HL-60 (cell line): ENCODE data around the gene DLEC1.
"Not testable (repeated sequence)": the region's sequence is repeated elsewhere in the genome, so short reads cannot be mapped to it uniquely, and the experiment has no call there.

Source experiments
- DNase-seq, 2 experiments: peaks; one replicate each; pipeline ENCODE4 v3.0.0-alpha.2; 2010 to 2020; ENCODE audit warnings: low read depth in 1 of 2, low spot score in 1 of 2
- H3K27ac ChIP-seq: fragments of 250-450 bp; sonication (Bioruptor Pico); replicated peaks from 2 replicates; pipeline ENCODE4 v1.5.1; 2020; ENCODE audit warnings: mild to moderate bottlenecking, moderate library complexity
- H3K27me3 ChIP-seq: fragments of 250-450 bp; sonication (Bioruptor Pico); 2 replicates; pipeline ENCODE4 v1.5.1; 2021; ENCODE audit warnings: mild to moderate bottlenecking, moderate library complexity; ENCODE audit not compliant: insufficient read depth, poor library complexity, severe bottlenecking
- H3K4me3 ChIP-seq: replicated peaks from 2 replicates; pipeline ENCODE4 v1.5.1; 2011; ENCODE audit warnings: mild to moderate bottlenecking, control low read depth, low read length; ENCODE audit not compliant: insufficient read depth
- GABPA ChIP-seq: IDR thresholded peaks from 2 replicates; pipeline ENCODE4 v1.6.1; 2012; ENCODE audit warnings: low read depth
- POLR2AphosphoS5 ChIP-seq: IDR thresholded peaks from 2 replicates; pipeline ENCODE4 v1.6.1; 2012; ENCODE audit warnings: low read depth
- SPI1 ChIP-seq: IDR thresholded peaks from 2 replicates; pipeline ENCODE4 v1.6.1; 2012; ENCODE audit warnings: low read depth, mild to moderate bottlenecking, borderline replicate concordance
- TF ChIP-seq, protein P1 (sequence below): IDR thresholded peaks from 2 replicates; pipeline ENCODE4 v1.6.1; 2012; ENCODE audit warnings: low read depth; ENCODE audit not compliant: insufficient replicate concordance
- TF ChIP-seq, protein P2 (sequence below): IDR thresholded peaks from one replicate; pipeline ENCODE4 v1.5.1; 2011; ENCODE audit warnings: low read length, control low read depth, inconsistent platforms; ENCODE audit not compliant: insufficient read depth

The DLEC1 gene

DNA sequence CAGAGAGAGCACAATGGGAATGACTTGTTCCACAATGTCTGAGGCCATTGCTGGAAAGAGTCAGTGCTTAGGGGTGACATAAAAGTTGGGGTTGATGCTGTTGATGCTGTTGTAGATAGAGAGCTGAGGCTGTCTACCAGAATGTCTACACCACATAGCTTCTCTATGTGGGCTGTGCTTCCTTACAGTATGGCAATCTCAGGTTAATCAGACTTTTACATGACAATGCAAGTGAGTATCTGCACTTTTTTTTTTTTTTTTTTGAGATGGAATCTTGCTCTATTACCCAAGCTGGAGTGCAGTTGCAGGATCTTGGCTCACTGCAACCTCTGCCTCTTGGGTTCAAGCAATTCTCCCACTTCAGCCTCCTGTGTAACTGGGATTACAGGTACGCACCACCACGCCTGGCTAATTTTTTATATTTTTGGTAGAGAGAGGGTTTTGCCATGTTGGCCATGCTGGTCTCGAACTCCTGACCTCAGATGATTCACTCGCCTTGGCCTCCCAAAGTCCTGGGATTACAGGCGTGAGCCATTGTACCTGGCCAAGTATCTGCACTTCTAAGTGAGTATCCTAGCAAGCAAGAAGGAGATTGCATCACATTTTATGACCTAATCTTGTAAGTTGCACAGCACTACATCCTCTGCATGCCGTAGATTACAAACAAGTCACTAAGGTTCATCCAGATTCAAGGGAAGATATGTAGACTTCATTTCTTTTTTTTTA, 28.7 kb downstream of the DLEC1 start:
- TF ChIP-seq, protein P1, sequence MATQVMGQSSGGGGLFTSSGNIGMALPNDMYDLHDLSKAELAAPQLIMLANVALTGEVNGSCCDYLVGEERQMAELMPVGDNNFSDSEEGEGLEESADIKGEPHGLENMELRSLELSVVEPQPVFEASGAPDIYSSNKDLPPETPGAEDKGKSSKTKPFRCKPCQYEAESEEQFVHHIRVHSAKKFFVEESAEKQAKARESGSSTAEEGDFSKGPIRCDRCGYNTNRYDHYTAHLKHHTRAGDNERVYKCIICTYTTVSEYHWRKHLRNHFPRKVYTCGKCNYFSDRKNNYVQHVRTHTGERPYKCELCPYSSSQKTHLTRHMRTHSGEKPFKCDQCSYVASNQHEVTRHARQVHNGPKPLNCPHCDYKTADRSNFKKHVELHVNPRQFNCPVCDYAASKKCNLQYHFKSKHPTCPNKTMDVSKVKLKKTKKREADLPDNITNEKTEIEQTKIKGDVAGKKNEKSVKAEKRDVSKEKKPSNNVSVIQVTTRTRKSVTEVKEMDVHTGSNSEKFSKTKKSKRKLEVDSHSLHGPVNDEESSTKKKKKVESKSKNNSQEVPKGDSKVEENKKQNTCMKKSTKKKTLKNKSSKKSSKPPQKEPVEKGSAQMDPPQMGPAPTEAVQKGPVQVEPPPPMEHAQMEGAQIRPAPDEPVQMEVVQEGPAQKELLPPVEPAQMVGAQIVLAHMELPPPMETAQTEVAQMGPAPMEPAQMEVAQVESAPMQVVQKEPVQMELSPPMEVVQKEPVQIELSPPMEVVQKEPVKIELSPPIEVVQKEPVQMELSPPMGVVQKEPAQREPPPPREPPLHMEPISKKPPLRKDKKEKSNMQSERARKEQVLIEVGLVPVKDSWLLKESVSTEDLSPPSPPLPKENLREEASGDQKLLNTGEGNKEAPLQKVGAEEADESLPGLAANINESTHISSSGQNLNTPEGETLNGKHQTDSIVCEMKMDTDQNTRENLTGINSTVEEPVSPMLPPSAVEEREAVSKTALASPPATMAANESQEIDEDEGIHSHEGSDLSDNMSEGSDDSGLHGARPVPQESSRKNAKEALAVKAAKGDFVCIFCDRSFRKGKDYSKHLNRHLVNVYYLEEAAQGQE, result no peak
- TF ChIP-seq SPI1, result no peak
- TF ChIP-seq POLR2AphosphoS5, result no peak
- H3K27ac ChIP-seq, result no peak overlapping the region
- peak; percentile 11 to 41 for DNase-seq
- H3K27me3 ChIP-seq, result no peaks in the 10 kb centered on the region
- H3K4me3 ChIP-seq, result no peak overlapping the region

DNA sequence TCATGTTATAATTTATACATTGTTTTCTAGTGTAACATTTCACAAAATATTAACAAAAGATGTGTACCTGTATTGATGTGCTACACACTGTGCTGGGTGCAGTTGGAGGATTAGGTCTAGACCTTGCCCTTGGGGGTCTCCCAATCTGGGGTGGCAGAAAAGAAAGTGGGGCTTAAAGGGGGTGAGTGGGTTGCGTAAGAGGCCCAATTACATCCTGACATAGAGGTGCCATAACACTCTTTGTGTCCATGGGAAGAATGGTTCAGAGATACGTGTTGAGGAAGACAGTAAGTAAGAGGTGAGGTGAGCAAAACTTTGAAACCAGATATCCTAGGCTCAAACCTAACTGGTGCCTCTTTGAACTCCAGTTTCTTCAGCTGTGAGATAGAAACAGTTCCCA, 31.0 kb downstream of the DLEC1 start:
- TF ChIP-seq POLR2AphosphoS5 (no peak), GABPA (no peak), SPI1 (no peak)
- TF ChIP-seq, protein P2, sequence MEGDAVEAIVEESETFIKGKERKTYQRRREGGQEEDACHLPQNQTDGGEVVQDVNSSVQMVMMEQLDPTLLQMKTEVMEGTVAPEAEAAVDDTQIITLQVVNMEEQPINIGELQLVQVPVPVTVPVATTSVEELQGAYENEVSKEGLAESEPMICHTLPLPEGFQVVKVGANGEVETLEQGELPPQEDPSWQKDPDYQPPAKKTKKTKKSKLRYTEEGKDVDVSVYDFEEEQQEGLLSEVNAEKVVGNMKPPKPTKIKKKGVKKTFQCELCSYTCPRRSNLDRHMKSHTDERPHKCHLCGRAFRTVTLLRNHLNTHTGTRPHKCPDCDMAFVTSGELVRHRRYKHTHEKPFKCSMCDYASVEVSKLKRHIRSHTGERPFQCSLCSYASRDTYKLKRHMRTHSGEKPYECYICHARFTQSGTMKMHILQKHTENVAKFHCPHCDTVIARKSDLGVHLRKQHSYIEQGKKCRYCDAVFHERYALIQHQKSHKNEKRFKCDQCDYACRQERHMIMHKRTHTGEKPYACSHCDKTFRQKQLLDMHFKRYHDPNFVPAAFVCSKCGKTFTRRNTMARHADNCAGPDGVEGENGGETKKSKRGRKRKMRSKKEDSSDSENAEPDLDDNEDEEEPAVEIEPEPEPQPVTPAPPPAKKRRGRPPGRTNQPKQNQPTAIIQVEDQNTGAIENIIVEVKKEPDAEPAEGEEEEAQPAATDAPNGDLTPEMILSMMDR, result no peak
- TF ChIP-seq, protein P1, result no peak
- no peaks in the 10 kb centered on the region for H3K27me3 ChIP-seq
- H3K27ac ChIP-seq, result no peak overlapping the region
- no peak overlapping the region for H3K4me3 ChIP-seq
- DNase-seq, result no peak

GRCh38 chr3:38077073-38077472, 38.1 kb downstream of the DLEC1 start:
- not testable (repeated sequence) for H3K27ac ChIP-seq, H3K4me3 ChIP-seq, DNase-seq, H3K27me3 ChIP-seq

DNA sequence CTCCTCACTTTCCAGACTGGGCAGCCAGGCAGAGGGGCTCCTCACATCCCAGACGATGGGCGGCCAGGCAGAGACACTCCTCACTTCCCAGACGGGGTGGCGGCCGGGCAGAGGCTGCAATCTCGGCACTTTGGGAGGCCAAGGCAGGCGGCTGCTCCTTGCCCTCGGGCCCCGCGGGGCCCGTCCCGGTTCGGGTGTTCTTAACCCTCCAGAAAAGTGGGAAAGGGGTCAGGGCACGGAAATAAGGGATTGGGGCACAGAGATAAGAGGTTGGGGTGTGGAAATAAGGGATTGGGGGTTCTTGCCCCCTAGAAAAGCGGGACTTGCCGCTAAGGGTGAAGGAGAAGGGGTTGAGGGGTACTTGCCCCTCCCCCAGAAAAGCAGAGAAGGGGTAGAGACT, 43.3 kb downstream of the DLEC1 start:
- H3K4me3 ChIP-seq, H3K27me3 ChIP-seq, DNase-seq, H3K27ac ChIP-seq: not testable (repeated sequence)

DNA sequence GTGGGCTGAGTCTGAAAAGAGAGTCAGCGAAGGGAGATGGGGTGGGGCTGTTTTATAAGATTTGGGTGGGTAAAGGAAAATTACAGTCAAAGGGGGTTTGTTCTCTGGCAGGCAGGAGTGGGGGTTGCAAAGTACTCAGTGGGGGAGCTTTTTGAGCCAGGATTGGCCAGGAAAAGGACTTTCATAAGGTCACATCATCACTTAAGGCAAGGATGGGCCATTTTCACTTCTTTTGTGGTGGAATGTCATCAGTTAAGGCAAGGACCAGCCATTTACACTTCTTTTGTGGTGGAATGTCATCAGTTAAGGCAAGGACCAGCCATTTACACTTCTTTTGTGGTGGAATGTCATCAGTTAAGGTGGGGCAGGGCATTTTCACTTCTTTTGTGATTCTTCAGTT, 44.2 kb downstream of the DLEC1 start:
- H3K27me3 ChIP-seq, H3K4me3 ChIP-seq, DNase-seq, H3K27ac ChIP-seq: not testable (repeated sequence)

DNA sequence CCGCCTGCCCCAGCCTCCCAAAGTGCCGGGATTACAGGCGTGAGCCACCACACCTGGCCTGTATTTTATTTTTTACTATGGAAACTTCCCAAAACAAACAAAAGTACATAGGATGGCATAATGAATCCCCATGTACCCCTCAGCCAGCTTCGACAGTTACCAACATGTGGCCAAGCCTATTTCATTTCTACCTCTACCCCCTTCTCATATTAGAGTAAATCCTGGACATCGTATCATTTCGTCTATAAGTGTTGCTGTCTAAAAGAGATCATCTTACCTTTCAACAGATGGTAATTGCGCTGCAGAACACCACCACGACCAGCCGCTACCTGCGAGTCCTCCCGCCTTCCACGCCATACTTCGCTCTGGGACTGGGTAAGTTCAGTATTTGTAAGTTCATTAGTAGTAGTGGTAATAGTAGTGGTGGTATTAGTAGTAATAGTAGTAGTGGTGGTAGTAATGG, 44.9 kb downstream of the DLEC1 start:
- H3K27me3 ChIP-seq, result no peaks in the 10 kb centered on the region
- DNase-seq, result no peak
- H3K4me3 ChIP-seq, result no peak overlapping the region
- H3K27ac ChIP-seq, result no peak overlapping the region
- TF ChIP-seq, protein P1, result no peak
- TF ChIP-seq, protein P2, result no peak
- no peak for TF ChIP-seq POLR2AphosphoS5
- no peak for TF ChIP-seq SPI1
- no peak for TF ChIP-seq GABPA
